GM18867 (cell line): ENCODE results near the gene RAMP1.

Source experiments
- ATAC-seq: cut with Tn5 transposase; IDR thresholded peaks from one replicate; pipeline ENCODE4 v1.9.1; 2021; ENCODE audit warnings: mild to moderate bottlenecking, moderate library complexity; ENCODE audit not compliant: unreplicated experiment

The RAMP1 gene

DNA sequence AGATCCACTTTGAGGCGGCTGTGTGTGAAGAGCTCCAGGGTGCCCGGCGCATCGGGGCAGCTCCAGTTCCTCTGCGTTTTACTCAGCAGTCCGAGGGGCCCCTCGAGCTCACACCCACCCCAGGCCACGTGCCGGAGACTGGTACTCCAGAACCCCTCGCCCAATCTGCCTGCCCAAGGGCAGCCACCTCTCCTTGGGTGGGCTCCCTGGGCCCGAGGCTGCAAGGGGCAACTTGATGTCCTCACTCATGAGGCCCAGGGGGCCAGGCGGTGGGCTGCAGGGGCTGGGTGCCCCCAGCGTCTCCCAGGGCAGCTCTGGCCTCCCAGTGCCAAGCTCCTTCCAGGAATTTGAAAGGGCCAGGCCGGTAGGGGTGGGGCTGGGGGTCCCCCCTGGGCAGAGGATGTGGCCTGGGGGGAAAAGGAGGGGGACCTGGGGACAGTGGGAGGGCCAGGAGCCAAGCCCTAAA lies 16.7 kb downstream of the RAMP1 start:
- no peak for ATAC-seq

DNA sequence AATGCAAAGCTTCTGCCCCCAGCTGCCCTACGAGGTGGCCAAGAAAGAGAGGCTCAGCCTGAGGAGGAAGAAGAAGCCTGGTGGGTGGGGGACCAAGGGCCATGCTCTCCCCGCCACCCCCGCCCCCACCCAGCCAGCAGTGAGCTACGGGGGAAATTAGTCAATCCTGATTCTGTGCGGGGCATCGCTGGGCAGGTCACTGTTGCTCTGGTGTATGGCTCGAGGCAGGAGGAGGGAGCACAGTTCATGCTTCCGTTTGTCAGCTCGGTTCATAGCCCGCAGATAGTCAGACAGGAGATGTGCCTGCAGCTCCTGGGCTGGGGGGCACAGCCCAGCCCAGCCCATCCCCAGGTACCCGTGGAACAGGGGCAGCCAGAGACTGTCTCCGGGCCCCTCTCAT lies 17.1 kb downstream of the RAMP1 start:
- no peak for ATAC-seq

DNA sequence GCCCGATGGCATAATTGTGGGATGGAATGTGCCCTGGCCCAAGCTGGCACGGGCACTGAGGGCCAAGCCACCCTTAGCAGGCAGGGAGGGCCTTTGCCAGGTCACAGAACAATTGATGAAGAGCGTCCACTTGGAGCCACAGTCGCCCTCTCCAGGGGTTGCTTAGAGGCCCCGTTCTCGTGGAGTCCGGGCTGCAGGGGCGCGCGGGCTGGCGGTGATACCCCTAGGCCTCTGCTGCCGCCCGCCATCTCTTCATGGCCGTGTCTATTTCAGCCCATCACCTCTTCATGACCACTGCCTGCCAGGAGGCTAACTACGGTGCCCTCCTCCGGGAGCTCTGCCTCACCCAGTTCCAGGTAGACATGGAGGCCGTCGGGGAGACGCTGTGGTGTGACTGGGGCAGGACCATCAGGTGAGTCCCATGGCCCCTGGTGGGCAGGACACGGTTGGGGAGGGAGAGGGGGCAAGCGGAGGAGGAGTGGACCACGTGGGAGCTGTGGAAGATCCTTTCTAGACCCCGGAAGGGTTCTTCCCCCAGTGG lies 17.6 kb downstream of the RAMP1 start:
- ATAC-seq: no peak

DNA sequence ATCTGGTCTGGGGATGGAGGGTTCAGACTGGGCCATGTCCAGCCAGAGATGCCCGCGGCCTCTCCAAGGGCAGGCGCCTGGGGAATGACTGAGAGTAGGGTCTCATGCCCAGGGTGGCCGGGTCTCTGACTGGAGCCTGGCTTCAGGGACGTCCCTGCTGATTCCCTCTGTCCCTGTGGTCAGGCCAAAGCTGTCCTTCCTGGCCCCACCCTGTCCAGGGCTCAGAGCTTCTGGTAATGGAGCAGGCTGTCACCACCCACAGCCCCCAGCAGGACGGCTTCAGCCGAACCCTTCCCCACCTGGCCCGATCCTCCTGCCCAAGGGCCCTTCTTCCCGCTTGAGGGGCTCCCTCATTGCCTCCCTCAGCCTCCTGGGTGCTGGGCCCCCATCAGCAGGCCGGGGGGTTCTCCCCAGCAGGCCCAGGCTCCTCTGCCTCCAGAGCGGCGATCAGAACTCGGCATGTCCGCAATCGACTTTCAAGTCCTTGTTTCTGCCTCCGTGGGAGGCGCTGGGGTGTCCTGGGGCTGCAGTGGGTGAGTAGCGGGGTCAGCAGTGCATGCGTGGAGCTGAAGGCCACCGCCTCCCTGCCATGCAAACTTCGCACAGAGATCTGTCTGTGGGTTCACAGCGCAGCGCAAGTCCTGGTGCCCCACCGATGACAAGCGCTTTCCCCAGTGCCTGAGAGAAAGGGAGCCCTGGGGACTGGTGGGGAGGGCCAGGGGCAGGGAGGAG lies 18.3 kb downstream of the RAMP1 start:
- ATAC-seq: no peak

DNA sequence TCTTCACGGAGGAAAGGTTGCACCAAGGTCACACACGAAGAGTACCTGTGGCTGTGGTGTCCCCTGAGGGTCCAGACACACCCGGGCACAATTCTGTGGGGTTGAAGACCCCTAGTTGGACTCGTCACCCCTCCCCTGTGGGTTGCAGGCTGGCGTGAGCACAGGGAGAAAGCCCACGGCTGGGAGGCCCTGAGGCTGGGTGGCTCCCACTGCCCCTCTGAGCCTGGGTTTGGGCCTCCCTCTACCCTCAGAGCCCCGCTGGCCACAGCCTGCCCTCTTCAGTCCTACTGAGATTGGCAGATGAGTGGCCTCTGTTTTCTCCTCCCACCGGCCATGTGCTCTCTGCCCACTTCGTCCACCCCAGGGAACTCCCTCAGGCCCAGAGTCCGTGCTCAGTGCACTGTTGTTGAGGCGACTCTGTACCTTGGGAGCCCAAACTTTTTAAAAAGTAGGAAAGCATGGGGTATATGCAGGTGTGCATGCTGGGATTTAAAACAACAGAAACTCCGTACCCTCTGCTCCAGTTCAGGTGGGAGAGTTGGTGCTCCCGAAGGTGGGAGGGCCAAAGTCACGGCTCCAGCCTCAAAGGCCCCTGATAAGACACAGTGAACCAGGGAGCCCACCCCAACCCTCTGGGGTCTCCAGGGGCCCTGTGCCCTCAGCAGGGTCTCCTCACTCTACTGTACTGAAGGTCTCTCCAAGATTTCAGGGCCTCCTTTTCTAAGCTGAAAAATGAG lies 19.1 kb downstream of the RAMP1 start:
- no peak for ATAC-seq

DNA sequence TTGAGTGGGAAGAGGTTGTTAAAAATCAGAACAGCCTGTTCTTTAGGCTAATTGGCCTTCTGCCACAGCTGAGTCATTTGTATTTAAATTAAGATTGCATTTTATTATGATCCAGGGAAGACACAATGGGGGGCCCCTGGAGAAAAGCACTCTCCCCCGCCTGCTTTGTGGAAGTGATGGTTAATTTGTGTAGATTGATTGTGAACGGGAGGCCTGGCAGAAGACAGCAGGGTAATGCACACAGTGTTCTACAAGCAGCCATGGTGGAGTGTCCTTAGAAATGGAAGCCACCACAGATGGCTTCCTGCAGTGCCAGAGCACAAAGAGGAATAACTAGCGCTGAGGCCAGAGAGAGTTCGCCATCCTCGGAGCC lies 19.6 kb downstream of the RAMP1 start:
- no peak for ATAC-seq

DNA sequence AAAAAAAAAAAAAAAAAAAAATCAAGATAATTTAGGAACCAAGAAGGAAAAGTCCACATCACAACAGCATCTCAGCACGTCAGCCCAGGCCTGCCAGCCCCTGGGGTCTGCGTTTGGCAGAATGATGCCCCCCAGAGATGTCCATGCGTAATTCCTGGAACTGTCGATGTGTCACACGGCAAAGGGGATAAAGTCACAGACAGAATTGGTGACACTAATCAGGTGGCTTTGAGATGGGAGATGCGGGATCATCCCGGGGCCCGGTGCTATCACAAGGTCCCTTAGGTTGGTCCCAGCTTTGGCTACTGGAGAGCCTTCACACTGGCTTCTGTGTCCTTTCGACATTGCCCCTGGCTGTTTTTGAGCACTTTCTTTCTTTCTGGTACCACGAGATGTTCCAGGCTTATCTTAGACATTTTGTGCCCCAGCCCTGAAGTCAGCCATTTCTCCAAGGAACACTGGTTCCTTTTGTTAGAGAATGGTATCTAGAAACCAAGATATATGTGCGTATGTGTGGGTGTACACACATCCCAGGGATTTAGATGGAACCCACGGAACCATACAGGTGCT lies 20.7 kb downstream of the RAMP1 start:
- ATAC-seq: no peak

DNA sequence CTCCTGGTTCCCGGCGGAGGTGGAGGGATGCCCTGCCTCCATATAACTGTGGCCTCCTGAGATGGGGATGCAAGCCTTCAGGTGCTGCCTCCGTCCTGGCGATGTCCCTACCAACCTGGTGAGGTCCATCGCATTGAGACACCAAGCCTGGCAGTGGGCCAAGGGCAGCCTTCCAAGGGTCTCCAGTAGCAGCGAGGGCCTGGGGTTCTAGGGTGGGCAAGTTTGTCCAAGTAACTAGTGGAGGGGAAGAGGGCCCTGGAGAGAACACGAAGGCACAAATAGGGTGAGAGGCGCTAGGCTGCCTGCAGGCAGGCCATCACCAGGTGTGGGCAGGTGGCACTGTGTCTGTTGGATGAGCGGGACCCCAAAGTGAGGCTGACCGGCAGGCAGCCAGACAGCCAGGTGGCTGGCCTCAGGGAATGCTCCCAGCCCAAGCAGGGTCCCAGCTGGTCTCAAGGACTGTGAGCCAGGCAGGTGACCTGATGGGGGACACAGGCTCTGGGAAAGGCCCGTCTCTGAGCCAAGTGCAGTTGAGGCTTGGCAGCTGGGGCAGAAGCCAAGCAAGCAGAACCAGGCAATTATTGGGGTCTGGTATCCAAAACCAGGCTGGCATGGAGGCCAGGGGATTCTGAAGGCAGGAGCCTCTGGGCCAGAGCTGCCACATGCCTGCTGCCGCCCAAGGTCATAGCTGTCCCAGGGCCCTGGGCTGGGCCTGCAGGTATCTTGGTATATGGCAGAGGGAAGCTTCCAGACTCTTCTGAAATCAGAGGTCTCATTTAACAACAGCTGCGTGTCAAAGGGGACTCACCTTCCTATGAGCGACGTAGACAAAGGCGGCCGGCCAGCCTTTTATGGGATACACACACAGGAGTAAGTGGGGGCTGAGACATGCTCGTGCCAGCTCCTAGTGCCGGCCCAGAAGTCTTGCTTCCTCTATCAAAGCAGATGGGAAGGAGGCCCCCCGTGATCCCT lies 23.4 kb downstream of the RAMP1 start:
- ATAC-seq: no peak

DNA sequence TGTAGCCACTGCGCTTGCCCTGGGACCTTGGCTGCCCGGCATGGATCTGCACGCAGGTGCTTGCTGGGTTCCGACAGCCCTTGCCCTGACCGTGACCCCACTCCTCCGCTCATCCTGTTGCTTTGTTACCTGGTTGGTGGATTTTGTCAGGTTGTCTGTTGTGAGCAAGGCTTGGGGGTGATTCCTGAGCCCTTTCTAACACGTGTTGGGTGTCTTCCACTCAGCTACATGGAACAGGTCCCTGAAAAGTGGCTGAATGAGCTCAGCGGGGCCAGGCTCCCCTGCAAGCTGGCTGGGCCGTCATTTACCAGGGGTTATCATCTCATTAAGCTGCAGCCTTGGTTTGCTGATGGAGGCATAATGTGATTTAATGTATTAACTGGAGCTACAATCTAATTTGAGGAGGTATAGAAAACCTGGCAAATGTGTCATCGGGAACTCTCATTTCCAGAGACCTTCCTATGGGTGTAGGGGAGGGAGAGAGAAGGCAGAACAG lies 24.6 kb downstream of the RAMP1 start:
- ATAC-seq: no peak

DNA sequence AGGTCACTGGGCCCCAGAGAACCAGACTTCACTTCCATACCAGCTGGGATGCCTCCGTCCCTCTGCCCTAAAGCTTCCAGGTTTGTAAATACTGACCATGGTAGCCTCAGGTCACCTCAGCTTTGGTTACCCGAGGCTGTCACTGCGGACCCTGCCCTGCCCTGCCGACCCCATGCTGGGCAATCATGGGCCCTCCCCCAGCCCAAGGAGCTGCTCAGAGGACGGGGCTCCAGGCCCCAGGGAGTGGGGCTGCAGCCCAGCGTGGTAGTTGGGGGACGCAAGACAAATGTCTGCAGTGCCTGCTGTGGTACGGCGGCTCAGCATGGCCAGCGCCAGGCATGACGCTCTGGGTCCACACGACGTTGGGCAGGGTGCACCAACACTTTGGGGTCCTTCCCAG lies 25.3 kb downstream of the RAMP1 start:
- no peak for ATAC-seq

DNA sequence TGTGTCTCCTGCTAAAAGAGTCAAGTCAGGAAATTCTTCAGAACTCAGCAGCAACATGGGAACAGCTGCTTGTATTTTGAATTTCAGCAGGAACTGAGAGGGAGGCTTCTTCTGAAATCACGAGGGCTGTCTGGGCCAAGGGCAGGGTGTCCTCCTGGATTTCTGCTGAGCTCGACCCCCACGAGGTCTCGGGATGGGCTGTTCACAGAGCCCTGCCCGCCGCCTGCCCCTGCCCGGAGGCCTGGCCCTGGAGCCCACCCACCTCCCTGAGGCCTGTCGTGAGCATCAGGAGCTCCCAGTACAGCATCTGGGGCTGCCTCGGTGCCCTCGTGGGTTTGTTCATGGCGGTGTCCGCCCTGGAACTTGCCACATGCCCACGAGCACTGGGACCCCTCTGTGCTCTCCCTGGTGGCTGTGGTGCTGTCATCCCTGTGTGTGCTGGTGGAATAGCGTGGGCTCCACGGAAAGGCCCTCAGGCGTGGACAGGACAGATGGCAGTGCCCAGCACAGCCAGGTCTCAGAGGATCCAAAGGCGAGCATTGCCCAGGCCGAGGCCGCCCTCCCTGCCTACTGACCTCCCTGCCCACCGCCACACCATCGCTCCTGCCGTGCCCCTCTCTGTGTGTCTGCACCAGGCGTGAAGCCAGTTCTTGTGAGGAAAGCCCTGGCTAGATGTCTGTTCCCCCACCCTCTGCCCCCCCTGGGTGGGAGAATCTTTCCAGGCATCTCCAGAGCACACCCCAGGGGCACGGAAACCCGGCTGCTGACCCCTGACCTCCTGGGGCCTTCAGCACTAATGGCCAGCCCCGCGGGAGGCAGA lies 25.9 kb downstream of the RAMP1 start:
- no peak for ATAC-seq

DNA sequence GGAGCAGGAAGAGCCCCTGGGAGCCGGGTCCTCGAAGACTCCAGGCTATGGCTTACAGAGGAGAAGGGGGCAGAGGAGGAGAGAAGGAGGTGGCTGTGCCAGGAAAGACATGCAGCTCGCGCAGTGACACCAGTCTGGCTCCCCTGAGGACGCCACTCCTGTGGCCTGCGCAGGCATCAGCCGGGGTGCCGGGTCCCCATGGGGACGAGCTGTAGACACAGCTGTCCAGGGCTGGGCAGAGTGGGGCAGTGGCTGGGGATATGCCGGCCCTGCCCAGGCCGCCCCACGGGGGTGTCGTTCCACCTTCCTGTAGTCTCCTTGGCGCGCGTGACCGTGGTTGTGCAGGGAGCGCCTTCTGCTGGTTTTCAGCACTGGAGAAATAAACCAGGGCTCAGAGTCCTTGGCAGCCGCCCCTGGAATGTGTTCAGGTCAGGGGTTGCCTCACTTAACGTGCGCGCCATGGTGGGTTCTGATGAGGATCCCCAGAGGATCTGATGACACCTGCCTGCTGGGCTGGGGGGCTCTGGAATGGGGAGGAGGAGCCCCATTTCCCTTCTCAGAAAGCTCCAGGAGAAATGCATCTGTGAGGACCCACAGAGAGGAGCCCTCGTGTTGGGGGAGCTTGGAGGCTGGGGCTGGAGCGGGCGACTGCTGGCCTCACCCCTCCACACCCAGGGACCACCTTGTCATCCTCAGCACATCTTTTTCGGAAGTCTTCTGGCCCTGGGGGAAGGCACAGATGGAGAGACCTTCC lies 26.7 kb downstream of the RAMP1 start:
- ATAC-seq: no peak

DNA sequence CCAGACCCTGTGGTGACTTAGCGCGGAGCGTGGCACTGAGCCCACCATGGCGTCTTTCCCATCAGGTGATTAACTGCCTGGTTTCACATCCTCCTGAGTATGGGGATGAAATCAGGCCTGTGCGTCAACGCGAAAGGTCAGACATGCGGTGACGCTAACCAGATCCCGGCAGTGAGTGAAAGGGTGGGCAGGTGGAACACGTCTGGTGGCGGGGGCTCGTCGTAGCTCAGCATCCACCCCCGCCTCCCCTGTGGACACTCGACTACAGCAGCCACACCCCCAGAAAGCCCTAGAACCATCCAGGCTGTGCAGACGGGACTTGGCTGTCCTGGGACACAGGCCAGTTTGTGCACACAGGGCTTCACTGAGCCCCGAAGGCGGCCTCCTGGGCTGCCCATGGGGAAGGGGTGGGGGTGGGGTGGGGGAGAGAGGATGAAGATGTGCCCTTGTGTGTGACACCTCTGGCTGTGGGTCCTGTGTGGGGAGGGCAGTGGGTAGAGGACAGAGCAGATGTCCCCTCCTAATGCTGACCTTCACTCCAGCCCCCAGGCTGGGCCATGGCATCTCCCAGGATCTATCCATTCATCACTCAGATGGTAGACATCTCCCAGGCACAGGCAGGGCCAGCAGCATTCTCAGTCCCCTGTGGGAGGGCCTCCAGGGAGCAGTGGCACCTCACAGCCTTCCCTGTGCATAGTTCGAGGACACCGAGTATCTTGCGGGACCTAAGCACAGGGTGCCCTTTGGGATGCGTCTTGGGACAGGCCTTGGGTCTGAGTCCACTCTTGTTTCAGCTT lies 27.5 kb downstream of the RAMP1 start:
- no peak for ATAC-seq

DNA sequence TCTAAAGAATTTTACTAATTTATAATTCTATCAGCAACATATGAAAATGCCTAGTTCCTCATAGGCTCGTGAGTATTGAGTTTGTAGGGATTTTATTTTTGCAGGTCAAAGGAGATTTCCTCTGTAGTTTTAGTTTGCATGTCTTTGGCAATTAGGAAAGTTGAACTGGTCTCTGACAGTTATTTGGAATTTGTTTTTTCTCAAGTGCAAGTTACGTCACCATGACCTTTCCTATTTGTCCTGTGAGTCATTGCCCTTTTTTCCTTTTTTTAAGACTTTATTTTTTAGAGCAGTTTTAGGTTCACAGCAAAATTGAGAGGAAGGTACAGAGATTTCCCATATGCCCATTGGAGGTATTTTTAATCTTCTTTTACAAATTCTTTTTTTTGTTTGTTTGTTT lies 29.0 kb downstream of the RAMP1 start:
- no peak for ATAC-seq

DNA sequence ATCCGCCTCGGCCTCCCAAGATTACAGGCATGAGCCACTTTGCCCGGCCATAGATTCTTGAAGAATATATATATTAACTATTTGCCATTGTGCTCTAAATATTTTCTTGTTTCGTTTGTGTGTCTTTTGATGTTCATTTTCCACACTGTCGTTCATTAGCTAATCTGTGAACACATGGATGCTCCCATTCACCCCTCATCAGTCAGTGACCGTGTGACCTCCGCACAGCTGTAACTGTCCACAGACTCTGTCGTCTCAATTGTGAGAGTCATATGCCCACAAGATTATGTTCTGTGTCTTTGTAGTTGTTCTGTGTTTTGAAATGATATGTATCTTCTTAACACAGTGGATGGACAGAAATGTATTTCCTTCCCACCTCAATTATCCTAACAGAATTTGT lies 29.6 kb downstream of the RAMP1 start:
- ATAC-seq: no peak

DNA sequence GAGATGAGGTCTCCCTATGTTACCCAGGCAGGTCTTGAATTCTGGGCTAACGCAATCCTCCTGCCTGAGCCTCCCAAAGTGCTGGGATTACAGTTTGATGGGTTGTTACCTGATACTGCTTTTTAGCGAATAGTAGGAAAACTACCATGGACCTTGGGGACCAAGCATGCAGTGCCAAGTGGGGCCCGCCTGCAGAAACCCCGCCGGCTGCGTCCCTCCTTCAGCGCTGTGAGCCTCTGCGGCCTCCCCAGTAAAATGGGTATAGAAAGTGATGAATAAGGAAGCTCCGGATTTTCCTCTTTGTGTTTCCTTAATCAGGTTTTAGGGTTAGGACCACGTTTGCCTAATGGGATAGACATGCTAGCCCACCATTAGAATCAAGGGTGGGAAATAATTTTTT lies 30.4 kb downstream of the RAMP1 start:
- no peak for ATAC-seq

DNA sequence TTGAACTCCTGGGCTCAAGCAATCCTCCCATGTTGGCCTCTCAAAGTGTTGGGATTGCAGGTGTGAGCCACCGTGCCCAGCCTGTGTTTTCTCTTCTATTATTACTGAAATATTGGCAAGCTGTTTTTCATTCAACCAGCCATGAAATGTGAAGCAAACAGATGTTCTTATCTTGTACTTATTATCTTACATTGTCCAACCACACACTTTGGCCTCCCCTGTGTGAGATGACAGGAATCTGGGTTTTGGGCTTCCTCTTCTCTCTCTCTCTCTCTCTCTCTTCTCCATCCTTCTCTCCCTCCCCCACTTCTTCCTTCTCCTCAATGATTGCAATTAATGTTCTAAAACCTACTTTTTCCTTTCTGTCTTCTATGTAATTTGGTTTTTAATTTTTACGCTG lies 33.1 kb downstream of the RAMP1 start:
- ATAC-seq: no peak

DNA sequence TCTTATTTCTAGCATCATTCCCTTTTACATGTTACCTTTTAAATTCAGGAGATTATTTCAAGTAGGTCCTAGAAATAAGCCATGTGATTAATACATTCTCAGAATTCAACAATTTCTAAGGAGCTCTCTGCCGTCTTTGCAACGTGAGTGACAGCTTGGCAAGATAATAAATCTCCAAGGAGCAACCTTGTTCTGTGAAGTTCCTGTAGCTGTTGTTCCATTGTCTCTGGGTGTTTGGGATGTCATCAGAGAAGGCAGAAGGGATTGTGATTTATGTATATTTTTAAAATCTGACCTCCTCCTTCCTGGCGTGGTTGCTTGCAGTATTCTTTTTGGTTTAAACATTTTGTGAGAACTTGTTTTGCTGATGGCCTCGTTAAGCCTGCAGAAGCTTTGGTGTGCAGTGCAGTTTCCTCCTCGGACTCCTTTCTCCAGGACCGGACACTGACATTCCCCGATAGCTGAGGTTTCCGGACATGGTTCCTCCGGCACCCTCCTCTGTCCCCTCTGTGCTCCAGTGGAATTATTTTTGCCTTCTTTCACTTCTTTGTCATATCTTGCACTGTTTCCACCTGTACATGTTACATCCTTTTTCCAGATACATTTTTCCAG lies 33.7 kb downstream of the RAMP1 start:
- no peak for ATAC-seq
